HG03280 (cell line): Measurements from ENCODE around the gene NADSYN1.

ENCODE experiments used
- ATAC-seq: cut with Tn5 transposase; IDR thresholded peaks from one replicate; pipeline ENCODE4 v1.9.1; 2021; ENCODE audit warnings: mild to moderate bottlenecking, moderate library complexity; ENCODE audit not compliant: unreplicated experiment

NADSYN1 gene

DNA sequence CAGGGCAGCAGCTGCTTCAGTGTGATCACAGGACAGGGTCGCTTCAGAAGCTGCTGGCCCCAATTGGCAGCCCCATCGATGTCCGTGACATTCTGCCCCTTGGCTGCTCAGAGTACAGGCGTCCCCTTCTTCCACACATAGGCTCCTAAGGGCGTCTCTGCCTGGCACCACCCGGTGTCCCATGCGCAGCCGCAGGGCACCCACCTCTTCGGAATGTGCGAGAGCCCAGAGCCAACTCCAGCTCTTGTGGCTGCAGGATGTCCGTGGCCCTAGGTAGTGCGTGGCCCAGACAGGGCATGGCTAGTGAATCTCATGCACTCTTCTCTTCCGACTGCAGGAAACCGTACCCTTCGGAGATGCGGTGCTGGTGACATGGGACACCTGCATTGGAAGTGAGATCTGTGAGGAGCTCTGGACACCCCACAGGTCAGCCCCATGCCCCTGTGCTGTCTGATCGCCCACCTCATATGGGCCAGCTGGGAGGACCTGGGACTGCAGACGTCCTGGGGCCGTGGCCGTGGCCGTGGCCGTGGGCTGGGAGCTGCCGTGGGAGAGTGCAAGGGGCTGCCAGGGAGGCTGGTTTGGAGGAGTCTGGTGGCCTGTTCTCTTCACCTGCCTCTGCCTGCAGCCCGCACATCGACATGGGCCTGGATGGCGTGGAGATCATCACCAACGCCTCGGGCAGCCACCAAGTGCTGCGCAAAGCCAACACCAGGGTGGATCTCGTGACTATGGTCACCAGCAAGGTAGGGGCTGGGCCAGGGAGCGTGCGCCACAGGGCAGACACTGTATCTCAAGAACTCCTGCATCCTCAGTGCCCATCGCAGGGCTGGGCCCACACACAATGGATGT, 20.2 kb downstream of the NADSYN1 start:
- ATAC-seq: no peak

DNA sequence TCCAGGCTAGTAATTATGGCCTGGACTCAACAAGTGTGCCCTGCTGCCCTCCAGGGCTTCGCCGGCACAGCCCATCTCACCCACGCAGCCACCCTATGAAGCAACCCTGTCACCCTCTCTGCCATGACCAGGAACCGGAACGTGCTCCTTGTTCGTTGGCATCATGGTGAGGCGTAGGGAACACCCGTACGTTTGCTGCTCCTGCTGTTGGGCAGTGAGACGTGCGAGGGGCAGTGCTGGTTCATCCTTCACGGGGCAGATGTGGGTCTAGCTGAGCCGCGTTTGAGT, 20.7 kb downstream of the NADSYN1 start:
- no peak for ATAC-seq

DNA sequence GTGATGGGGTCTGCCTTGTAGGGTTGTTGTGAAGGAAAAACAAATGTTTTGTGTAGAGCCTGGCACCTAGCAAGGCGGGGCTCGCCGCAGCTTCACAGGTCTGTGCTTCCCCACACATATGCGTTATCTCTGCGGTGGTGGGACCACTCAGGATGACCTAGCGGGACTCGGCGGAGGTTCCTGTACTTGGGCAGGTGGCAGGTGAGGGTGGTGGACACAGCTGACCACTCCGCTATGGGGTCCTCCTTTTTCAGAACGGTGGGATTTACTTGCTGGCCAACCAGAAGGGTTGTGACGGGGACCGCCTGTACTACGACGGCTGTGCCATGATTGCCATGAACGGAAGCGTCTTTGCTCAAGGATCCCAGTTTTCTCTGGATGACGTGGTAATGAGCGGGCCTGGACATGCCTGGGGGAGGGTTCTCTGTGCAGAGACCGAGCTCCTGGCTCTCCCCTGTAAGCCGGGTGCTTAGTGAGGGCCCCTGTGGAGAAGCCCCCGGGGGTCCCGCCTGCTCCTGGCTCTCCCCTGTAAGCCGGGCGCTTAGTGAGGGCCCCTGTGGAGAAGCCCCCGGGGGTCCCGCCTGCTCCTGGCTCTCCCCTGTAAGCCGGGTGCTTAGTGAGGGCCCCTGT, 21.3 kb downstream of the NADSYN1 start:
- no peak for ATAC-seq

DNA sequence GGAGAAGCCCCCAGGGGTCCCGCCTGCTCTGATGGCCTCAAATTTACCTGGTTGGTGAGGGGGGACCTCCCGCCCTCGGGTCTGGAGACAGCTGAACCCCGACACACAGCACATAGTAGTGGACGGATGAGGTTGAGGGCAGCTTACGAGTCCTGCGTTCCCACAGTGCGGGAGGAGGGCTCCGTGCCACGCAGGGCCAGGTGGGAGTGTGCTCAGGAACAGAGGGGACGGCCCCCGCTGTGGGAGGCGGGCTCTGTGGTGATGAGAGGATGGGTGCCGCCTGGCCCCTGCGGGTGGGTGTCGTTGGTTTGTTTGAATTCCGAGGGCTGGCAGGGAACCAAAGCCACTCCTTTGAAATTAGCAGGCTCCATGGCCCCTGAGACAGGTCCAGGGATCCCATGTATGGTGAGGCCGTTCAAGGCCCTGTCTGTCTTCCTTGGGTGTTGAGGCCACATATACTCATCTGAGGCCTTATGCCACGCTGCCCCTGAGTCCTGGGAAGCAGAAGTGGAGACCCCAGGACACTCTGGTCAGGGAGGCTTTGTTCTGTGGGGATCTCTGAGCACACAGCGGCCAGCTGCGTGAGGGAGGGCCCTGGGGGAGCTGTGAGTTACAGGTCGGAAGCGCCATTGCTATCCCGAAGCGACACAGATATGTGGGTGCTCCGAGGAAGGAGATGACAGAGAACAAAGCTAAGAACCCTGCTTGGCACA, 21.9 kb downstream of the NADSYN1 start:
- no peak for ATAC-seq

DNA sequence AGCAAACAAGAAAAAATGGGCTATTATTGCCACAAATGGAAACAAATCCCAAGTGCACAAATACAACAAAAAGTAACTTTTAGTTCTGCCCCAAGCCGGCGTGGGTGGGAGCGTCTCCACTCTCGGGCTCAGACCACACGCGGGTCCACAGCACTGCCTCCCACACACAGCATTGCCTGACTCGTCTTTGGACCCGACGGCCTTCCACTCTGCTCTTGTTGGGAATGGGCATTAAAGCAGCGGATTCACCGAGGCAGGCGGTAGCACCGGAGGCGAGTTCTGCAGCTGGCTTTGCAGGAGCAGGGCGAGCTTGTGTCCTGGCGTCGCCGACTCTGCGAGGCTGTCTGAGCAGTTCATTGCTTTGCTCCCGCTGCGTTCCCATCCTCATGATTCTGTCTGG, 23.0 kb downstream of the NADSYN1 start:
- no peak for ATAC-seq

DNA sequence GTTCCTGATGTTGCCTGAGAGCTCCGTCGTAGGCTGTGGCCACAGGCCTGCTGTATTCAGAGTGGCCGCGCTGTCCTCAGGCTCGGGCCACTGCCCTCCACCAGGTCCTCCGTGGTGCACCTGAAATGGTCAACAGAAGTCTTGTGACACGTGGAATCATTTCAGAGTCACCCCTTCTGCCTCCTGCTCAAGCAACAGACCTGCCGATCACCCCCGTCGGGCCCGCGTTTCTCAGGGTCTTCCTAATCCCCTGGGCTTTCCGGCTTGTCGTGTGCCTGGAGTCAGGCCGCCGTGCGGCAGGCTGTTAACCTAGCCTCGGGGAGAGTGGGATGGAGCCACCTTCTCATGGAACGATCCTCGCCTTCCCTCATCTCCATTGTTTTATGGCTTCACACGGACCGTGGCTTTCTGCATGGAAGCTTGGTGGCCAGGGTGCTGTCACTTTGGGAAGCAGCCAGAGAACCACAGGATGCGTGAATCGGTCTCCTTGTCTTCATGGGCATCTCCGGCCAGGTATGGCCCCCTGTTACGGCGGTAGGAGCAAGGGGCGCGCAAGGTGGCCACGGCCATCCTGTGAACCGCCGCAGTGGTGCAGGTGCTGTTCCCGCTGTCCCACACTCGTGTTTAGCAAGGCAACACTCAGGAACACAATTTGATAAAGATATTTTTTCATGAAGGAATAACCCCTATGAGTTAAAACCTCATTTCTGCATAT, 24.1 kb downstream of the NADSYN1 start:
- no peak for ATAC-seq

DNA sequence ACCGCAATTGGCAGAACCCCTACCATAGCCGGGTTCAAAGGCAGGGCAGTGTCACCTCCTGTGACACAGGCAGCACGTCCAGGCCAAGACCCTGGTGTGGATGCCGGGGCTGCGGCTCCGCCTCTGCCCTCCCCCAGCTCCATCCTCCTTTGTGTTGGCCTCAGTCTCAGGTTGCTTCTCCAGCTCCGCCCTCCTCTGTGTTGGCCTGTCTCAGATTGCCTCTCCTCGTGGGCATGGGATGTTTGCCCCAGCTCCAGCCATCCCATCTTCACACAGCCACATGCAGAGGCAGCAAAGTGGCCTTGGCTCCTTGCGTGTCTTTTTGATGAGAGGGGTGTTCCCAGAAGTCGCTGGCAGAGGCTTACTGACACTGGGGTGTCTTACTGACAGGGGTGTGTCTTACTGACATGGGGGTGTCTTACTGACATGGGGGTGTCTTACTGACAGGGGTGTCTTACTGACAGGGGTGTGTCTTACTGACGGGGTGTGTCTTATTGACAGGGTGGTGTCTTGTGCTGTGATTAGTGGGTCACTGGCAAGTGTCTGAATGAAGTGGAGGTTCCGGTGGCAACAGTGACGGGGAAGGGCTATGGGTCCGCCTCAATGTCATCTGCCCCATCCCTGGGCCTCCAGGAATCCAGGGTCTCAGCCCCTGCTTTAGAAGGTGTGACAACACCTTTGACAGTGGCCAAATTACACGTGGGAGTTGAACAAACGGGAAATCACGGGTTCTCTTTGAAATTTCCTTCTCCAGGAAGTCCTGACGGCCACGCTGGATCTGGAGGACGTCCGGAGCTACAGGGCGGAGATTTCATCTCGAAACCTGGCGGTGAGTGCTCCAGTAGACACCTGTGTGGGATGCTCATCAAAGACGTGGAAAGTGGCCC, 24.9 kb downstream of the NADSYN1 start:
- ATAC-seq: no peak

DNA sequence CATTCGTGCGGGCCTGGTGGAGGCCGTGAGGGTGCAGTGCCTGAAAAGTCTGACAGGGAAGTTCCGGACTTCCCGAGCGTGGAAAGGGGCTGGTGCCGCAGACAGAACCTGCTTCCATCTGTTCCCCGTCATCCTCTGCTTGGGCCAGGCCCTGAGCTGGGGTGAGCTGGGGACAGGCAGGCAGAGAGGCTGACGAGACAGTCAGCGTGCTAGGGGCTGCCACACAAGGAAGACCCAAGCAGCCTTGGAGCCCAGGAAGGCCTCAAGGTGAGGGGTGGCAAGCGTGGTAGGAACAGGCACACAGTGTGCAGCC, 25.5 kb downstream of the NADSYN1 start:
- no peak for ATAC-seq

DNA sequence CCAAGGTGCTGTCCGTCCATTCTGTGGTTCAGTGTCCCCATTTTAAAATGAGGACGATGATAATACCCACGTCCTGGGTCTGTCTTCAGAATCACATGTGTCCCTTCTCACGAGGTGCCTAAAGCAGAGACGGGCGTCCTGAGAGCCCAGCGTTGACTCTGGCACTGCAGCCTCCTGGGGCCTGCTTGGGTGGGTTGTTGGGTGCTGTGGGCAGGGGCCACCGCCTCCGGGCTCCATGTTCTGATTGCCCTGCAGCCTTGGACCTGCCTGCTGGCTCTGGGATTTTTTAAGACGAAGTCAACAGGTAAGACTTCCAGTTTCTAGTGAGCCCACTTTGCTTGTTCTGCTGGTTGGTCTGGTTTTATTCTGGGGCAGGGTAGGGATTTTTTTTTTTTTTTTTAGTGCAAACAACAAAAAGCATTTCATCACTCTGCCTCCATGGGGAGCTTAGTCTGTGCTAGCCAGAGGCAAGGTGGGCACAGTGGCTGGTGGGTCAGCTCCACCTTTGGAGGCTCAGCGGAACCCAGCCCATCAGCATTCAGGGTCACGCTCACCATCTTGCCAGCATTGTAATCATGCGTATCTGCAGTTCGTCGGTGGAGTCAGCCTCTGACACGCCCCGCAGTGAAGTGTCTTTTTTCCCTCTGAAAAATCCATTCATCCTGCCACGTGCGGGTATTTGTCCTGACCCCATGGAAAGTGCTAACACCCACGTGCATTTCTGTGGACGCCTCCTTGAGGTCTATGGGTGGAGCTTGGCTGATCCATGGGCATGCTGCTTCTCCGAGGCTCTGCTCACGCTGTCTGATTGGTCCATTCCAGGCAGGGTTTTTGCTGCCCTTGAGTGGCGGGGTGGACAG, 28.3 kb downstream of the NADSYN1 start:
- no peak for ATAC-seq

DNA sequence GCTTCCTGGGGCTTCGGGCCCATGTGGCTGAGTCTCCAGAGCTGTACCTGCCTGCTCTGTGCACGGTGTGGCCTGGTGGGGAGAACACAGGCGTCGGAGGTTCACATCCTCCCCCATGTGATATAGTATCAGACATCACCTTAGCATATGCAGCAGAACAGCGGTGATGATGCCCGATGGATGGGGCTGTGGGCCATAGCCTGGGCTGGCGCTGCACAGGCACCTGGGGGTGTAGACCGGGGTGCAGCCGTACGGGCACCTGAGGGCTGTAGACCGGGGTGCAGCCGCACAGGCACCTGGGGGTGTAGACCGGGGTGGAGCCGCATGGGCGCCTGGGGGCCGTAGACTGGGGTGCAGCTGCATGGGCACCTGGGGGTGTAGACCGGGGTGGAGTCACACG, 29.2 kb downstream of the NADSYN1 start:
- no peak for ATAC-seq

DNA sequence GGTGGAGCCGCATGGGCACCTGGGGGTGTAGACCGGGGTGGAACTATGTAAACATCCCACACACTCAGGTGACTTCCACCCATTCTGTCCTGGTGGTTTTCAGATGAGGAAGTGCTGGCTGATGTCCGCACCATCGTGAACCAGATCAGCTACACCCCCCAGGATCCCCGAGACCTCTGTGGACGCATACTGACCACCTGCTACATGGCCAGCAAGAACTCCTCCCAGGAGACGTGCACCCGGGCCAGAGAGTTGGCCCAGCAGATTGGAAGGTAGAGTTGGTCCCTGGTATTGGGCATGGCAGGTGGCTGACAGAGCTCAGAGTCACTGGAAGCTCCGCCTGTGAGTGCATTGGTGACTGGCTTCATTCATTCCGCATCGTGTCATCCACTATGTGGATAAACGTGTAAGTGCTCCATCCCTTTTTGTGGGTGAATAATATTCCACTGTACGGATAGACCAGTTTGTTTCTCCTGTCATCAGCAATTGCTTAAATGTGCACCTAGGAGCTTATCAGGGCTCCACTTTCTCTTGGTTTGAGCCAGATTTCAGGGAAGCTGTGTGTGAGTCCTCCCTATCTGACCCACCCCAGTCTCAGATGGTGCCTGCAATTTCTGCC, 29.9 kb downstream of the NADSYN1 start:
- no peak for ATAC-seq

DNA sequence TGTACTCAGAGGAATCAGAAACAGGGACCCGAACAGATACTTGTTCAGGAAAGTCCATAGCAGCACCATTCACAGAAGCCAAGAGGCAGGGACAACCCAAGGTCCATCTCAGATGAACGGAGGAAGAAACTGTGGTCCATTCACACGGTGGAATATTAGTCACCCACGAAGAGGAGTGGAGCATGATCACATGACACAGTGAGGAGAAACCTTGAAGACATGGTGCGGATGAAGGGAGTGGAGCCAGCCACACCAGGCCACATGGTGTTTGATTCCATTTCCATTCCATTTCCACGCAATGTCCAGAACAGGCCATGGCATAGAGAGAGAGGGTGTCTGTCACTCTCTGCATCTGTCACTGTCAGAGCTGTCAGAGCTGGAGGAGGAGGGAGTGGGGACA, 30.7 kb downstream of the NADSYN1 start:
- ATAC-seq: no peak

DNA sequence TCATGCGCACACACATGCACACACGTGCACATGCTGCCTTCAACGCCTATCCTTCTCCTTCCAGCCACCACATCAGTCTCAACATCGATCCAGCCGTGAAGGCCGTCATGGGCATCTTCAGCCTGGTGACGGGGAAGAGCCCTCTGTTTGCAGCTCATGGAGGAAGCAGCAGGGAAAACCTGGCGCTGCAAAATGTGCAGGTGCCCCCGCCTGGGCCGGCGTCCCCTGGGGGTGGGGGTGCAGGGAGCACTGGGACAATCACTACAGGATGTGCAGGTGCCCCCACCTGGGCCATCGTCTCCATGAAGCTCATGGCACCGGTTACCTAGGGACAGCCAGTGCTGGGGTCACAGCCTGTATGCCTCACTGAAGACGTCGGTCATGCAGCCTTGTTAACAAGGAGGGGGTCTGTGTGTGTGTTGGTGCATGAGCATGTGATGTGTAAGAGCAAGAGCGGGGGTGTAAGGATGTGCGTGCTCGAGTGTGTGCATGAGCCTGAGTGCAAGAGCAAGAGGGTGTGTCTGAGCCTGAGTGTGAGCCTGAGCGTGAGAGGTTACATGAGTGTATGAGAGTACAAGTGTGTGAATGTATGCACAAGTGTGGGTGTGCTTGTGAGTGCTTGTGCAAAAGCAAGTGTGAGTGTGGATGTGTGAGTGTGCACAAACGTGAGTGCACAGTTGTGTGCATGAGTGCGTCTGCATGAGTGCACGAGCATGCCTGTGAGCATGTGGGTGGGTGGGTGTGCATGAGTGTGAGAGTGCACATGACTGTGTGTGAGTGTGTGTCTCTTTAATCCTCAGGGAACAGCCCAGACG, 31.5 kb downstream of the NADSYN1 start:
- no peak for ATAC-seq

DNA sequence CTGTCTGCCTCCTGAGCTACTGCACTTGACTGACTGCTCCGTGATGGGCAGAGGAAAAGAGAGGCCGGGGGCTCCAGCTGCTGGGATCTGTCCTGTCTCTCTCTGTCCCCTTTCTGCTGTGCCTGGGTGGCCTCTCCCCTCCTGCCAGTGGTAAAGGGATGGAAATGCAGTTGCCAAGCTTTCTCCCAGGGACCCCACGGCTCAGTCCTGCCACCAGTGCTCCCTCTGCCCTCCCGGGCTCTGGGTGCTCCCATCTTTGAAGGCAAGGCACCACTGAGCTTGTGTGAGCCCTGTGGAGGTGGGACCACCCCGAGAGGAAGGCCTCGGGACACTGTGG, 32.0 kb downstream of the NADSYN1 start:
- no peak for ATAC-seq

DNA sequence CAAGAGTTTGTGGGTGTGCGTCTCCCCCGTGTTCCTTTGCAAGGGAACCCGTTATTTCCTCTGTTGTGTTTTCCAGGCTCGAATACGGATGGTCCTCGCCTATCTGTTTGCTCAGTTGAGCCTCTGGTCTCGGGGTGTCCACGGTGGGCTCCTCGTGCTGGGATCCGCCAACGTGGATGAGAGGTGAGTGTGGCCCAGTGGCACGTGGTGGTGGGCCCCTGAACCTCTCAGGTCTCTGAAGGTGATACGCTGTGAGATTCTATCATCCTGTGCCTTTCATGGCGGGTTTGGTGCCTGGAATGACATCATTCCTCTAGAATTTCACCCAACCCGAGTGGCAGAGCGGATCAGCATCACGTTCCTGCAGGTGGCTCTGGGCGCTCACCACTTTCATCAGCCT, 32.5 kb downstream of the NADSYN1 start:
- no peak for ATAC-seq

DNA sequence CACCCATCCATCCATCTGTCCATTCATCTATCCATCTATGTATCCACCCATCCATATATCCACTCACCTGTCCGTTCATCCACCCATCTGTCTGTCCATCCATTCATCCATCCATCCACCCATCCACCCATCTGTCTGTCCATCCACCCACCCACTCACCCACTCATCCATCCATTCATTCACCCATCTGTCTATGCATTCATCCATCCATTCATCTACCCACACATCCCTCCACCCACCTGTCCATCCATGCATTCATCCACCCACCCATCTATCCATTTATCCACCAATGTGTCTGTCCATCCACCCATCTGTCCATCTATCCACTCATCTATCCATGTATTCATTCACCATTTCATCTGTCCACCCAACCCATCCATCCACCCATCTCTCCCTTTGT, 33.3 kb downstream of the NADSYN1 start:
- no peak for ATAC-seq

DNA sequence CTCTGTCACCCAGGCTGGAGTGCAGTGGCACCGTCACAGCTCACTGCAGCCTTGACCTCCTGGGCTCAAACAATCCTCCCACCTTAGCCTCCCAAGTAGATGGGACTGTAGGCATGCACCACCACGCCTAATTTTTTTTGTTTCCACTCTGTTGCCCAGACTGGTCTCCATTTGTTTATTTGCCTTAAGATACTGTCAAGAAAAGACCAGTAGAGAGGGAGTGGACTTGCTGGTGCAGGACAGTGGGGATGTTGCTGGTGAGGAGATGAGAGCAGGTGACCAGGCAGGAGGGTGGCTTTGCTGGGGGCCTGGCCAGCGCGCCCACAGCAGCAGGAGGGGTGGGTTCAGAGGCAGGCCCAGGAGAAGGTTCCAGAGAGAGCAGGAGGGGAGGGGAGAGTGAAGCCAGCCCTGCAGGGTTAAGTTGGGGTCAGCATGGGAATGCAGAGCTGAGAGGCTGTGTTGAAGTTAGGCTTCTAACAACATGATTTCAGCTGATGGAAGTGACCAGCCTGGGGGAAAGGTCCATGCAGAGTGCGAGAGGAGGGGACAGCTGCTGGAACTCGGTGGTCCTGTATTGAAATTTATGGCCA, 35.8 kb downstream of the NADSYN1 start:
- ATAC-seq: no peak

DNA sequence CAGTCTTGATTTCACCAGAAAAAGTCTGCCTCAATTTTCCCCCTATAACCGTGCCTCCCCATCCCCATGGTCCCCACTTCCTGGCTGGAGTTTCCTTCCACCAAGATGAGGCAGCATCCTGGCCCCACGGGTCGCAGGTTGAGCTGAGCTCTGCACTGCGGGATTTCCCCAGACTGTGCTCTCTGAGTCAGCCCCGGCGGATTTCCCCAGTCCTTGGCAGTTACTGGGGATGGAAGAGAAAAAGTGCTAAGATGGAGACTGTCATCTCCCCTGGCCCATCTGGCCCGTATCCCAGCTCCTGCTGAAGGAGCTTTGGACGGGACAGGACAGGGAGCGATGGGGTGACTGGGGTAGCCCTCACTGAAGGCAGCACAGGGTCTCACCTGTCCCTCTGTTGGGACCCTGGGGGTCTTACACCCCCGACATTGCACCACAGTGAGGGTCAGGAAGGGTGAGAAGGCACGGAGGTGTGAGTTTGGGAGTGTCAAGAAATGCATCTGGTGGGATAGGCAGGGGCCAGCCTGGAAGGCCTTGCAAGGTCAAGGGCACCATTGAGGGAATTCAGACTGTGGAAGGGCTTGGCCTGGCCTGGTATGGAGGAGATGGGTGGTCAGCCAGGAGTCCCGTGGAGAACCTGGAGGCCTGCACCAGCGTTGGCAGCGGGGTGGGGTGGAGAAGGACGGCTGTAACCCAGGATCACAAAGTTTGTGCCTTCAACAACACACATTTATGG, 36.5 kb downstream of the NADSYN1 start:
- no peak for ATAC-seq
